GM12891 (cell line): ENCODE measurements around the gene FGF14.

Experiments used
- POLR2A ChIP-seq: IDR thresholded peaks from 2 replicates; pipeline ENCODE4 v1.6.1; 2011; ENCODE audit warnings: low read depth, low read length, control low read depth
- POLR2AphosphoS5 ChIP-seq: IDR thresholded peaks from 2 replicates; pipeline ENCODE4 v1.6.1; 2011; ENCODE audit warnings: low read depth, low read length, control low read depth
- POU2F2 ChIP-seq: IDR thresholded peaks from 2 replicates; pipeline ENCODE4 v1.6.1; 2011; ENCODE audit warnings: low read depth, mild to moderate bottlenecking, control low read depth, low read length, moderate library complexity
- TAF1 ChIP-seq: IDR thresholded peaks from 2 replicates; pipeline ENCODE4 v1.6.1; 2011; ENCODE audit warnings: low read depth, low read length, control low read depth

DNA sequence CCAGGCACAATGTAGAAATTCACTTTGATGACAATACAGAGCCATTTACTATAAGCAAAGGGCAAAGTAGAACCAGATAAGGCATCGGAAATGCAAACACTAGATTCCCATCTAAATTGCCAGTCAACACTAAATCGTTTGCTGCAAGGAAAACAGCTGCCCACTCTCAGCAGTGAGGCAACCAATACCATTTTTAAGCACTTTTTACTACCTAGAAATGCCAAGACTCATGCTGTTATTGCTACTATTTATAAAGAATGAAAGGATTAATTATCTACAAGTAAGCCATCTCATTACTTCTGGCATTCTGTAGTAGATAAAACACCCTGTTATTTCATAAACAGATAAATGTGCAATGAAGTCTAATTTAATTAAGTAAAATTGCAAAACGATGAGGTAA, 422.0 kb downstream of the FGF14 start:
- no peak for TF ChIP-seq POLR2AphosphoS5
- no peak for TF ChIP-seq POLR2A
- no peak for TF ChIP-seq TAF1
- TF ChIP-seq POU2F2, result no peak
